ENCODE measurements around the gene PPP1R3E. TPM values are rescaled to one million over a fixed set of nuclear protein-coding genes. Genes with fewer than 3 reads are reported as not detected.

The PPP1R3E gene
- total and polyA plus RNA-seq, 2 of the 13 experiments (the other 11 are each of a cell fraction or from before 2014, with no cell fraction given) = 16.5 to 26.5 TPM

DNA sequence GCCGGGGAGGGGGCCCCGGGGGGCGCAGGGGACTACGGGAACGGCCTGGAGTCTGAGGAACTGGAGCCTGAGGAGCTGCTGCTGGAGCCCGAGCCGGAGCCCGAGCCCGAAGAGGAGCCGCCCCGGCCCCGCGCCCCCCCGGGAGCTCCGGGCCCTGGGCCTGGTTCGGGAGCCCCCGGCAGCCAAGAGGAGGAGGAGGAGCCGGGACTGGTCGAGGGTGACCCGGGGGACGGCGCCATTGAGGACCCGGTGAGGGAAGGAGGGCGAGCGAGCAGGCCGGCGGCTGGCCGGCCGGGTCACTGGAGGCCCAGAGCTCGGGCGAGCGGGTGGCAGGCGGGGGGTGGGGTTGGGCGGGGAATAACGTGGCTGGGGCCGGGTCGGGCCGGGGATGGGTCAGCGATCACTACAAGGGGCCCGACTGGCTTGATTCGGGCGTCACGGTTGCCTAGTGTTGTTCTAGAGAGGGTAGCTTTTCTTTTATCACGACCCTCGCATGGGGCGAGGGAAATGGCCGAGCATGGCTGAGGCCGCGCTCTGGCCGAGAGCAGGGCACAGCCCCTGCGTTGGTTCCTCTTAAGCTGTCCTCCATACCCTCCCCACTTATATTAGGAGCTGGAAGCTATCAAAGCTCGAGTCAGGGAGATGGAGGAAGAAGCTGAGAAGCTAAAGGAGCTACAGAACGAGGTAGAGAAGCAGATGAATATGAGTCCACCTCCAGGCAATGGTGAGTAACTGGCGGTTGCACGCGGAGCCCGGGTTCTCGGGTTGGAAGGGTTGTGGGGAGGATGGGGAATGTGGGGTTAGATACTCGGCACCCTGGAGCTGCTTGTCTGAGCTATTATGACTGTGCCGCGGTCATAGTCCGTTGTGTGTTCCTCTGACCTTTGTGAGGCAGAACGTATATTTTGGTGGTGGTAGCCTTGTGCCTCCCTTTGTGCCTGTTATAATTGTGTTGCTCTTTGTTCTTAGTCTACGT lies 19.2 kb upstream of the PPP1R3E start (continued):
- TF ChIP-seq KMT2A (CRISPR knock-in tag; IDR thresholded peaks at IDR 0.05) (peak; percentile 65; the same call in 1 of the 2 replicates), CBX1 (IDR thresholded peaks at IDR 0.05; ENCODE audit: low read depth) (peak; percentile 29), ZNF777 (CRISPR knock-in tag; IDR thresholded peaks at IDR 0.05) (peak; percentile 54), ZNF616 (CRISPR knock-in tag; IDR thresholded peaks at IDR 0.05; ENCODE audit: low read depth) (0 out of 2 replicates have a peak, but pooled peaks have one; percentile 45), ZNF326 (CRISPR knock-in tag; IDR thresholded peaks at IDR 0.05; ENCODE audit: borderline replicate concordance) (peak; percentile 68; the same call in 1 of the 2 replicates), ZNF263 (CRISPR knock-in tag; IDR thresholded peaks at IDR 0.05) (peak; percentile 90), HOXA5 (CRISPR knock-in tag; IDR thresholded peaks at IDR 0.05) (peak; percentile 69; the same call in 1 of the 2 replicates), ZNF558 (CRISPR knock-in tag; IDR thresholded peaks at IDR 0.05; ENCODE audit: borderline replicate concordance) (no peak), ESRRA (CRISPR knock-in tag; IDR thresholded peaks at IDR 0.05; ENCODE audit: low read depth) (peak; percentile 11), ARNT (IDR thresholded peaks at IDR 0.05) (no peak)
- TF ChIP-seq, protein P1, sequence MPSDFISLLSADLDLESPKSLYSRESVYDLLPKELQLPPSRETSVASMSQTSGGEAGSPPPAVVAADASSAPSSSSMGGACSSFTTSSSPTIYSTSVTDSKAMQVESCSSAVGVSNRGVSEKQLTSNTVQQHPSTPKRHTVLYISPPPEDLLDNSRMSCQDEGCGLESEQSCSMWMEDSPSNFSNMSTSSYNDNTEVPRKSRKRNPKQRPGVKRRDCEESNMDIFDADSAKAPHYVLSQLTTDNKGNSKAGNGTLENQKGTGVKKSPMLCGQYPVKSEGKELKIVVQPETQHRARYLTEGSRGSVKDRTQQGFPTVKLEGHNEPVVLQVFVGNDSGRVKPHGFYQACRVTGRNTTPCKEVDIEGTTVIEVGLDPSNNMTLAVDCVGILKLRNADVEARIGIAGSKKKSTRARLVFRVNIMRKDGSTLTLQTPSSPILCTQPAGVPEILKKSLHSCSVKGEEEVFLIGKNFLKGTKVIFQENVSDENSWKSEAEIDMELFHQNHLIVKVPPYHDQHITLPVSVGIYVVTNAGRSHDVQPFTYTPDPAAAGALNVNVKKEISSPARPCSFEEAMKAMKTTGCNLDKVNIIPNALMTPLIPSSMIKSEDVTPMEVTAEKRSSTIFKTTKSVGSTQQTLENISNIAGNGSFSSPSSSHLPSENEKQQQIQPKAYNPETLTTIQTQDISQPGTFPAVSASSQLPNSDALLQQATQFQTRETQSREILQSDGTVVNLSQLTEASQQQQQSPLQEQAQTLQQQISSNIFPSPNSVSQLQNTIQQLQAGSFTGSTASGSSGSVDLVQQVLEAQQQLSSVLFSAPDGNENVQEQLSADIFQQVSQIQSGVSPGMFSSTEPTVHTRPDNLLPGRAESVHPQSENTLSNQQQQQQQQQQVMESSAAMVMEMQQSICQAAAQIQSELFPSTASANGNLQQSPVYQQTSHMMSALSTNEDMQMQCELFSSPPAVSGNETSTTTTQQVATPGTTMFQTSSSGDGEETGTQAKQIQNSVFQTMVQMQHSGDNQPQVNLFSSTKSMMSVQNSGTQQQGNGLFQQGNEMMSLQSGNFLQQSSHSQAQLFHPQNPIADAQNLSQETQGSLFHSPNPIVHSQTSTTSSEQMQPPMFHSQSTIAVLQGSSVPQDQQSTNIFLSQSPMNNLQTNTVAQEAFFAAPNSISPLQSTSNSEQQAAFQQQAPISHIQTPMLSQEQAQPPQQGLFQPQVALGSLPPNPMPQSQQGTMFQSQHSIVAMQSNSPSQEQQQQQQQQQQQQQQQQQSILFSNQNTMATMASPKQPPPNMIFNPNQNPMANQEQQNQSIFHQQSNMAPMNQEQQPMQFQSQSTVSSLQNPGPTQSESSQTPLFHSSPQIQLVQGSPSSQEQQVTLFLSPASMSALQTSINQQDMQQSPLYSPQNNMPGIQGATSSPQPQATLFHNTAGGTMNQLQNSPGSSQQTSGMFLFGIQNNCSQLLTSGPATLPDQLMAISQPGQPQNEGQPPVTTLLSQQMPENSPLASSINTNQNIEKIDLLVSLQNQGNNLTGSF (CRISPR knock-in tag; IDR thresholded peaks at IDR 0.05) = peak; percentile 57
- TF ChIP-seq, protein P2, sequence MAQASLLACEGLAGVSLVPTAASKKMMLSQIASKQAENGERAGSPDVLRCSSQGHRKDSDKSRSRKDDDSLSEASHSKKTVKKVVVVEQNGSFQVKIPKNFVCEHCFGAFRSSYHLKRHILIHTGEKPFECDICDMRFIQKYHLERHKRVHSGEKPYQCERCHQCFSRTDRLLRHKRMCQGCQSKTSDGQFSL (CRISPR knock-in tag; IDR thresholded peaks at IDR 0.05) = peak; percentile 66; the same call in 1 of the 2 replicates
- TF ChIP-seq, protein P3, sequence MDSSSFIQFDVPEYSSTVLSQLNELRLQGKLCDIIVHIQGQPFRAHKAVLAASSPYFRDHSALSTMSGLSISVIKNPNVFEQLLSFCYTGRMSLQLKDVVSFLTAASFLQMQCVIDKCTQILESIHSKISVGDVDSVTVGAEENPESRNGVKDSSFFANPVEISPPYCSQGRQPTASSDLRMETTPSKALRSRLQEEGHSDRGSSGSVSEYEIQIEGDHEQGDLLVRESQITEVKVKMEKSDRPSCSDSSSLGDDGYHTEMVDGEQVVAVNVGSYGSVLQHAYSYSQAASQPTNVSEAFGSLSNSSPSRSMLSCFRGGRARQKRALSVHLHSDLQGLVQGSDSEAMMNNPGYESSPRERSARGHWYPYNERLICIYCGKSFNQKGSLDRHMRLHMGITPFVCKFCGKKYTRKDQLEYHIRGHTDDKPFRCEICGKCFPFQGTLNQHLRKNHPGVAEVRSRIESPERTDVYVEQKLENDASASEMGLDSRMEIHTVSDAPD (CRISPR knock-in tag; IDR thresholded peaks at IDR 0.05) = no peak
- TF ChIP-seq, protein P4, sequence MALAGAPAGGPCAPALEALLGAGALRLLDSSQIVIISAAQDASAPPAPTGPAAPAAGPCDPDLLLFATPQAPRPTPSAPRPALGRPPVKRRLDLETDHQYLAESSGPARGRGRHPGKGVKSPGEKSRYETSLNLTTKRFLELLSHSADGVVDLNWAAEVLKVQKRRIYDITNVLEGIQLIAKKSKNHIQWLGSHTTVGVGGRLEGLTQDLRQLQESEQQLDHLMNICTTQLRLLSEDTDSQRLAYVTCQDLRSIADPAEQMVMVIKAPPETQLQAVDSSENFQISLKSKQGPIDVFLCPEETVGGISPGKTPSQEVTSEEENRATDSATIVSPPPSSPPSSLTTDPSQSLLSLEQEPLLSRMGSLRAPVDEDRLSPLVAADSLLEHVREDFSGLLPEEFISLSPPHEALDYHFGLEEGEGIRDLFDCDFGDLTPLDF (CRISPR knock-in tag; IDR thresholded peaks at IDR 0.05) = peak; percentile 16
- TF ChIP-seq, protein P5, sequence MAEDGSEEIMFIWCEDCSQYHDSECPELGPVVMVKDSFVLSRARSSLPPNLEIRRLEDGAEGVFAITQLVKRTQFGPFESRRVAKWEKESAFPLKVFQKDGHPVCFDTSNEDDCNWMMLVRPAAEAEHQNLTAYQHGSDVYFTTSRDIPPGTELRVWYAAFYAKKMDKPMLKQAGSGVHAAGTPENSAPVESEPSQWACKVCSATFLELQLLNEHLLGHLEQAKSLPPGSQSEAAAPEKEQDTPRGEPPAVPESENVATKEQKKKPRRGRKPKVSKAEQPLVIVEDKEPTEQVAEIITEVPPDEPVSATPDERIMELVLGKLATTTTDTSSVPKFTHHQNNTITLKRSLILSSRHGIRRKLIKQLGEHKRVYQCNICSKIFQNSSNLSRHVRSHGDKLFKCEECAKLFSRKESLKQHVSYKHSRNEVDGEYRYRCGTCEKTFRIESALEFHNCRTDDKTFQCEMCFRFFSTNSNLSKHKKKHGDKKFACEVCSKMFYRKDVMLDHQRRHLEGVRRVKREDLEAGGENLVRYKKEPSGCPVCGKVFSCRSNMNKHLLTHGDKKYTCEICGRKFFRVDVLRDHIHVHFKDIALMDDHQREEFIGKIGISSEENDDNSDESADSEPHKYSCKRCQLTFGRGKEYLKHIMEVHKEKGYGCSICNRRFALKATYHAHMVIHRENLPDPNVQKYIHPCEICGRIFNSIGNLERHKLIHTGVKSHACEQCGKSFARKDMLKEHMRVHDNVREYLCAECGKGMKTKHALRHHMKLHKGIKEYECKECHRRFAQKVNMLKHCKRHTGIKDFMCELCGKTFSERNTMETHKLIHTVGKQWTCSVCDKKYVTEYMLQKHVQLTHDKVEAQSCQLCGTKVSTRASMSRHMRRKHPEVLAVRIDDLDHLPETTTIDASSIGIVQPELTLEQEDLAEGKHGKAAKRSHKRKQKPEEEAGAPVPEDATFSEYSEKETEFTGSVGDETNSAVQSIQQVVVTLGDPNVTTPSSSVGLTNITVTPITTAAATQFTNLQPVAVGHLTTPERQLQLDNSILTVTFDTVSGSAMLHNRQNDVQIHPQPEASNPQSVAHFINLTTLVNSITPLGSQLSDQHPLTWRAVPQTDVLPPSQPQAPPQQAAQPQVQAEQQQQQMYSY (CRISPR knock-in tag; IDR thresholded peaks at IDR 0.05) = peak; percentile 59
